SIG-M5 treated with dmso at 0.1 percent for 504 hours (cell line): ENCODE results near the gene SIRT6.
A peak's percentile ranks its signal among the peaks of the same experiment; 100 is the strongest.
"Not testable (repeated sequence)": the region's sequence is repeated elsewhere in the genome, so short reads cannot be mapped to it uniquely, and the experiment has no call there.

Source experiments
- DNase-seq: peaks from one replicate; lab custom pipeline; 2025; ENCODE audit not compliant: unreplicated experiment; lab: John Stamatoyannopoulos, UW

The SIRT6 gene

DNA sequence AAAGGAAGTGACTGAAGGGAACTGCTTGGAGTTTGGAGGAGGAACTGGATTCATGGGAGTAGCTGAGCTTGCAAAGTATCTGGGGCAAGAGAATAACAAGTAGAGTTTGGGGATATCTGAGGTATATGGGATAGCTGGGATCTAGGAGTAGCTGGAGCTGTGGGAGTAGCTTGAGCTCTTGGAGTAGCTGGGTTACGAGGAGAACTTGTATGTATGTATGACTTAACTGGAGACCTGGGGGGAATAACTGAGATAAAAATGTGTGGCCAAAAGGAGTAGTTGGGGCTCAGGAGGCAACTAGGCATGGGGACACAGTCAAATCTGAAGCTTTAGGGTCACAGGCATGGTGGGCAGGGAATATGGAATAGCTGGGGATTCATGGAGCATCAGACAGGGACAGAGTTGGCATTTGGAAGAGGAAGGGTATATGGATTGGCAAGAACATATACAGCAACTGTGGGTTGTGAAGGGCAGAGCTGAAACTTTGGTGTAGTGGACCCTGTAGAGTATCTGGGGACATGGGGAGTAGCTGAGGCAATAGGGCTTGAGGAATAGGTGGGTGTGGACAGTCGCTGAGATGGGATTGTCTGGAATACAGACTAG, 18.7 kb upstream of the SIRT6 start:
- no peak for DNase-seq

DNA sequence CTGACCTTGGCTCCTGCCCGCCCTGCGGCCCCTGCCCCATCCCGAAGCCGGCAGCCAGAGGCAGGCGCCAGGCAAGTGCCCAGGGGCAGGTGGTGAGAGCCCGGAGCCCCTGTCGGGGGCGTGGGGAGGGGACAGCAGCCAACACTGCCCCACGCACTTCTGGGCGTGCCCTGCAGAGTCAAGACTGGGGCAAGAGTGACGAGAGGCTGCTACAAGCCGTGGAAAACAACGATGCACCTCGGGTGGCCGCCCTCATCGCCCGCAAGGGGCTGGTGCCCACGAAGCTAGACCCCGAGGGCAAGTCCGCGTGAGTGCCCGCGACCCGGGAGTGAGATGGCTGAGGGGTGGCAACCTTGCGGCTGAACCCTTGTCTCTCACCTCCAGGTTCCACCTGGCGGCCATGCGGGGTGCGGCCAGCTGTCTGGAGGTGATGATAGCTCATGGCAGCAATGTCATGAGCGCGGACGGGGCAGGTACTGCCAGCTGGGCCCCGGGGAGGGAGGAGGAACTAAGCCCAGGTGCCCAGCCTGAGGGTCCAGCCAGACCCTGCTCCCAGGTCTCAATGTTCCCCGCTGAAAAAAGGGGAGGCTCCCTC, 17.4 kb upstream of the SIRT6 start:
- DNase-seq: no peak

DNA sequence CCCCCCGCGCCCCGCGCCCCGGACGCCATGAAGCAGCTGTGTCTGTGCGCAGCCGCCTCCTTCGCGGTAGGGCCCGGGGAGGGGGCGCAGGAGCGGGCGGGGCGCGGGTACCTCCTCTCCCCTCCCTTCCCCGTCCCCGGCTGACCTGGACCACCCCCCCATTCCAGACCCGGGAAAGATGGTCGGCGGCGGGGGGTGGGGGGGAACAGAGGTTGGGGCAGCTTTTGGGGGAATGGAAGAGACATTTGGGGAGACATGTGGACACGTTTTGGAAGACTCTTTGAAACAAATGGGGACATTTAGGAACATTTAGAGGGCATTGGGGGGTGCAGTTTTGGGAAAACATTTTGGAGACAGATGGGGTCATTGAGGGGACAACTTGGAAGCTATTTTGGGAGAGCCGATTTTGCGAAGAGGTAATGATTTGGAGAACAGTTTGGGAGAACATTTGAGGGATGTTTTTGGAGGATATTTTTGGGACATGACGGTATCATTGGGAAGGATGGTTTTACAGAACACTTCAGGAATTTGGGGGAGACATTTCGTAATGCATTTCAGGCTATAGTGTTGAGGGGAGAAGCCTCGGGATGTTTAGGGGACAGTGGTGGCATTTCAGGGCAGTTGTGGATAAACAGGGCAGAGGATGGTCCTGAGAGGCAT, 16.2 kb upstream of the SIRT6 start:
- no peak for DNase-seq

DNA sequence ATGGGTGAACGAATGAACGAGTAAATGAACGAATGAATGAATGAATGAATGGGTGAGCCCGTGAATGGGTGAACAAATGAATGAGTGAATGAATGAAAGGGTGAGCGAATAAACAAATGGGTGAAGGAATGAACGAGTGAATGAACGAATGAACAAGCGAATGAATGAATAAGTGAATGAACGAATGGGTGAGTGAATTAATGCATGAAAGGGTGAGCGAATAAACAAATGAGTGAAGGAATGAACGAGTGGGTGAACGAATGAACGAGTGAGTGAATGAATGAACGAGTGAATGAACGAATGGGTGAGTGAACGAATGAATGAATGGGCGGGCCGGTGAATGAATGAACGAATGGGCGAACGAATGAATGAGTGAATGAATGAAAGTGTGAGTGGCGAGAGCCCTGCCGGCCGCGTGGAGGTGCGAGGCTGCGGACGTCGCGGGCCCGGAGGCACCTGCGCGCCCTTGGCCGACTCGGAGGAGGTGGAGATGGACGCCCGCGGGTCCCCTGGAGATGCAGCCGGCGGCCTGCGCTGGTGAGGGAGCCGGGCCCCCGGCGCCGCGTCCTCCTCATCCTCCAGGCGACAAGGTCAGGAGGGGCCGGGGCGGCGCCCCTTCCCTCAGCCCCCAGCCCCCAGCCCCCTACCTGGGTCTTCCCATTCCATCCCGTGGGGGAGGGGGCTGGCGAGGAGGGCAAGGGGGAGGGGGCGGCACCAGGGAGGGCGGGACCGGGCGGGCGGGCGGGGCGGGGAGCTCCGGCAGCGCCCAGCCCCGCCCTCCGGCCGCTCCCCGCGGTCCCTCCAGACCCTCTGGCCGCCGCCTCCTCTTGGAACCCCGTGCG, 15.5 kb upstream of the SIRT6 start:
- no peak for DNase-seq

DNA sequence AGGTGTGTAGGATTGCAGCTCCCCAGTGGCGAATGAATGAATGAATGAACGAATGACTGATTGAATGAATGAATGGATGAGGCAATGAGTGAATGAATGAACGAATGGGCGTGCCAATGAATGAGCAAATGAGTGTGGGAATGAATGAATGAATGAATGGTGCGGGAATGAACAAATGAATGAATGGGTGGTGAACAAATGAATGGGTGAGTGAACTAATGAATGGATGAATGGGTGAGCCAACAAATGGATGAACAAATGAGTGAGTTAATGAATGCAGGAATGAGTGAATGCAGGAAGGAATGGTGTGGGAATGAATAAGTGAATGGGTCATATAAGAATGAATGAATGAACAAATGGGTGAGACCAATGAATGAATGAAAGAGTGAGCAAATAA, 14.9 kb upstream of the SIRT6 start:
- no peak for DNase-seq

- no peak for DNase-seq
These were observed 14.3 kb upstream of the SIRT6 start for GRCh38 chr19:4196587-4197148.

DNA sequence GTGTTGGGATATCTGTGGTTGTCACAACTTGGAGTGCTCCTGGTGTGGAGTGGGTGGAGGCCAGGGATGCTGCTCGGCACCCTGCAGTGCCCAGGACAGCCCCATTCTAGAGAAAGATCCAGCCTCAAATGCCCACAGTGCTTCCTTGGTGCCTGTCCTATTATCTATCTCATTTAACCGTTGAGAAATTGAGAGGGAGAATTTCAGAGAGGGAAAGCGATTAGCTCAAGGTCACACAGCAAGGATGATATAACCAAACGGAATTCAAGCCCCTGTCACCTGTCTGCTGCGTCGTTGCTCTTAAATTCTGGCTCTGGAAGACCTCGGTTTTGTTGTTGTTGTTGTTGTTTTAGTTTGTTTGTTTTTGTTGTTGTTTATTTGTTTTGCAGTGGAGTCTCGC, 13.6 kb upstream of the SIRT6 start:
- no peak for DNase-seq

DNA sequence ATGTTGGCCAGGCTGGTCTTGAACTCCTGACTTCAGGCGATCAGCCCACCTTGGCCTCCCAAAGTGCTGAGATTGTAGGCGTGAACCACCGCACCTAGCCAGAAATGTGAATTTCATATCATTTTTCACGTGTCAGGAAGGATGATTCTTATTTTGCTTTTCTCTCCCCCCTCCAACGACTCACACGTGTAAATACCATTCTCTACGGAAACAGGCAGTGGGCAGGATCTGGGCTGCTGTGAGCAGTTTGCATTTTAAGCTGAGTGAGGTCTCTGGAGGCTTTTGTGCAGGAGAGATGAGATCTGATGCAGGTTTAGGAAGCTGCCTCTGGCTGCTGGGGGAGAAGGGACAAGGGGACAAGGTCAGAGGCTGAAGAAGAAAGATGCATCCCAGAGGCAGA, 12.0 kb upstream of the SIRT6 start:
- DNase-seq: no peak

DNA sequence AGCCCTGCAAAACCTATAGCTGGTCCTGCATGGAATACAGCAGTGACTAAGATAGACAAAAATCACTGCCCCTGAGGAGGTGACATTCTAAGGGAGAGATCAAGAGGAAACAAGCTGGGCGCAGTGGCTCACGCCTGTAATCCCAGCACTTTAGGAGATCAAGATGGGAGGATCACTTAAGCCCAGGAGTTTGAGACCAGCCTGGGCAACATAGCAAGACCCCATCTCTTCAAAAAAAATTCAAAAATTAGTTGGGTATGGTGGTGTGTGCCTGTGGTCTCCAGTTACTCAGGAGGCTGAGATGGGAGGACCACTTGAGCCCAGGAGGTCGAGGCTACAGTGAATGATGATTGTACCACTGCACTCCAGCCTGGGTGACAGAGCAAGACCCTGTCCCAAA, 10.2 kb upstream of the SIRT6 start:
- not testable (repeated sequence) for DNase-seq

- DNase-seq: no peak
These were observed 7.3 kb upstream of the SIRT6 start for GRCh38 chr19:4189641-4190040.

DNA sequence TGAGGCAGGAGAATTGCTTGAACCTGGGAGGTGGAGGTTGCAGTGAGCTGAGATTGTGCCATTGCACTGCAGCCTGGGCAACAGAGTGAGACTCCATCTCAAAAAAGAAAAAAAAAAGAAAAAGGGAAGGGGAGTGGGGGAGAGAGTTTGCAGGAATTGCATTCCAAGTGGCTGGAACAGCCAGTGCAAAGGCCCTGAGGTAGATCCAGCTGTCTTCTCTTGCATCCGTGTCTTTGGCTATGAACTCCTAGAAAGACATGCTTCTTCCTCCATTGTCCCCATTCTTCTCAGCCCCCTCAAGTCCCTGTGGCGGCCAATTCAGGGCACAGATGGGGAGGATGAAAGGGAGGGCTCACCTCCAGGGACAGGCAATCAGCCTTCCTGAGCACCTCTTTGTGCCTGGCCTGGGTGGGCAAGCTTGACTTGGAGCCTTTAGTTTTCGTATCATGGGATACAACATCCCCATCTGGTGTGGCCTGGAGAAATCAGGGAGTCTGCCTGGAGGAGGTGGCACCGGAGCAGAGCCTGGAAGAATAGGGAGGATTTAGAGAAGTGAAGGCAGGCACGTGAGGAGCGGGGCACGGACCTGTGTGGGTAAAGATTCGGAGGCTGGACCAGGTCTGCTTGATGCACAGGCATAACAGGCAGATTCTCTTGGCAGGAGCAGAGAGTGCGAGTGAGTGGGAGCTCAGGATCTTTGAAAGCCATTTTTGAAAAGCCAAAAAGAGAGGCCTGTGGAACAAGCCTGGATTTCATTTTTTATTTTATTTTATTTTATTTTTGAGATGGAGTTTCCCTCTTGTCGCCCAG, 5.2 kb upstream of the SIRT6 start:
- no peak for DNase-seq

GRCh38 chr19:4186087-4186993, 4.0 kb upstream of the SIRT6 start:
- peak; percentile 84 for DNase-seq

DNA sequence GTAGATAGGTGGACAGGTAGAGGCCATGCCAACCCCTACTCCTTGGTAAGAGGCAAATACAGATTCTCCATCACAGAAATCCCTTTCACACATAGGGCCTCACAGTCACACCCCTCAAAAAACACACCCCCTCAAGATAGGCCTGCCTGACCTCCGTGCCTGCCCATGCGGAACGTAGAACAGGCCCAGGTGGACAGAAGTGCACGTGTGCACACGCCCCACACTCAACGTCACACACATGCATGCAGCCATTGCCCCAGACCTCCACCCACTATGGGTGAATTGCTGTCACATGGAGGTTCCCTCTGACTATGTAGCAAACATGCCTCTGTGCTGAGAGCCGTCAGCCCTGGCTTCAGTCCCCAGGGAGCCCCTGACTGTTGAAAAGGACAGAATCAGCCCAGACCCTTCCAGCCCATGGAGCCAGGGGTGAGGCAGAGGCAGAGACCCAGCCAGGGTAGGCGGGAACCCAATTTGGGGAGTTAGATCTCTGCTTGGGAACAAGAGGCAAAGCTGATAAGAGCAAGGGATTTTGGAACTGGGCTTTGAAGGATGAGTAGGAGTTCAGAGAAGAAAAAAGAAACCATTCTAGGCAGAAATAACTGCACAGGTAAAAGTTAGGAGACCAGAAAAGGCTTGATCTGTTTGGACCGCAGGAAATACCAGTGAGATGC, 3.2 kb upstream of the SIRT6 start:
- DNase-seq: no peak

DNA sequence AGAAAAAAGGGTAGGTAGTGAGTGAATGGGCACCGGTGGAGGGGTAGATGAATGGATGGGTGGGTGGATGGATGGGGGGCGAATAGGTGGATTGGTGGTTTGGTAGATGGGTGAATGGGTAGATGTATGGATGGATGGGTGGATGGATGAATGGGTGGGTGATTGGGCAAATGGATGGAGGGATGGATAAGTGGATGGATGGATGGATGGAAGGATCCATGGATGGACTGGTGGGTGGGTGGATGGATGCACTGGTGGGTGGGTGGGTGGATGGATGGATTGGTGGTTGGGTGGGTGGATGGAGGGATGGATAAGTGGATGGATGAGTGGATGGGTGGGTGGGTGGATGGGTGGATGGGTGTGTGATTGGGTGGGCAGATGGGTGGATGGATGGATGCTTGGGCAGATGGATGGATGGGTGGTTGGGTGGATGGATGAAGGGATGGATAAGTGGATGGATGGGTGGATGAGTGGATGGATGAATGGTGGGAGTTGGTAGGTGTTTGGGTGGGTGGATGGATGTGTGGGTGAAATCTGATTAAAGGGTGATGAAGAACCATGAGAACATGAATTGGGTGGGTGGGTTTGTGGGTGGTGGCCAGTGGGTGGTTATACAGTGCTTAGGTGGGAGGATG, 2.5 kb upstream of the SIRT6 start:
- DNase-seq: no peak

DNA sequence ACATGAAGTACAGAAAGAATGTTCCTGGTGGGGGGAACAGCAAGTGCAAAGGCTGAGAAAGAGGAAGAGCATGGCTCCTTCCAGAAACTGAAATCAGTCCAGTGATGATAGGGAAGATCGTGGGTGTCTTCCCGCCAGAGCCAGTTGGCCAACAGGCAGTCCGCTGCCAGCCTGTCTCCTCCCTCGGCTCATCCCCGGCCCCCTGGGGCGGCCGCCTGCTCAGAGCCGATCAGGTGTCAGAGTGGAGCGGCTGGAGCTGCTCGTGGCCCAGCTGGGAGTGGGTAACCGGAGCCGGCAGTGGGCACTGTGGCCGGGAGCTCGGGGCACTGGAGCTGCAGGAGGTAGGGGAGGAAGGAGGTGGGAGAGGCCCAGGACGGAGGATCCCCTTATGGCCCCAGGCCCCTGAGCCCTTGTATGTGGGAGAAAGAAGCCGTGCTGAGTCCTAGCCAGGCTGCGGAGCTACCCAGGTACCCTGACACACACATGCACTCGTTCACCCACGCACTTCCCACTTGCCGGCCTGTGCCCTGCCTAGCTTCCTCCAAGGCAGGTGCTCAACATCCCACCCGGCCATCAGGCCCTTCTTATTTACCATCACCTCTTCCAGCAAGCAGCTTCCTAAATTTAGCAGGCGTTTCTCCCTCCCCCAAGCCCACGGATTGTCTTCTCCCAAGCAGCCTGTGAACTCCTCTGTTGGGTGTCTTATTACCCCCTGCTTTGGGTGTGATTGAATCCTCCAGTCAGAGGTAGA, 1.8 kb upstream of the SIRT6 start:
- peak; percentile 65 for DNase-seq

GRCh38 chr19:4181053-4181508, 1.3 kb downstream of the SIRT6 start:
- DNase-seq: peak; percentile 61

DNA sequence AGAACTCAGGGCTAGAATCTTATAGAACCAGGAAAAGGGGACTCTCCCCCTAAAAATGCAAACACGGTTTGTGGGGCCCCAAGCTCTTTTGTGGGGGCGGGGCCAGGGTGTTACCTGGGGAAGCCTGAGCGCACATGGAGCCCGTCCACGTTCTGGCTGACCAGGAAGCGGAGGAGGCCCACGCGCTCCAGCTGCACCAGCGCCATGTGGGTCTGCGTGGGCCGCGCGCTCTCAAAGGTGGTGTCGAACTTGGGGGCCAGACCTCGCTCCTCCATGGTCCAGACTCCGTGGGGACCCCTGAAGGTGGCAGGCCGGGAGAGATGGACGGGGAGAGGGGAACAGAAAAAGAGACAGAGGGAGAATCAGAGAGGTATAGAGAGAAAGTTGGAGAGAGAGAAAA, 3.4 kb downstream of the SIRT6 start:
- no peak for DNase-seq

- DNase-seq: no peak
These were observed 5.2 kb downstream of the SIRT6 start for GRCh38 chr19:4177146-4177545.
